GM18526 (cell line): ENCODE results near the gene NFASC.

Experiments
- POLR2A ChIP-seq: IDR thresholded peaks from 3 replicates; pipeline ENCODE4 v1.6.1; 2011; ENCODE audit not compliant: insufficient read length; ENCODE audit errors: extremely low read depth

The NFASC gene

DNA sequence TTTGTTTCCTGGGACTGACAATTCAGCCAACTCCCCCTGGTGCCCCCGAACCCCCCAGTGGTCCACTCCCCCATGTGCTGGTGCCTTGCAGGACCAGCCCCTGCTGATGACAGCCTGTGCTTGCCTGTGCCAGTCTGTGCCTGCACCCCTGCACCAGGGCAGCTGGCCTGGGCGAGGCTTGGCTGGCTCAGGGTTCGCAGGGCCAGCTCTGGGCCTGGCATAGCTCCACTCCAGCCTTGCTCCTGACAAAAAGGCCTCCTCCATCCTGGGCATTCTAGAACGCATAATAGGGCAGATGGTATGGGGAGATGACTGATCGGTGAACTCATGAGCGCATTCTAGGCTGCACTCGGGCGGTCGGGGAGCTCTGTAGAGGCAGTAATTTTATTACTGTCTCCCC, 177.7 kb downstream of the NFASC start:
- TF ChIP-seq POLR2A, result no peak

DNA sequence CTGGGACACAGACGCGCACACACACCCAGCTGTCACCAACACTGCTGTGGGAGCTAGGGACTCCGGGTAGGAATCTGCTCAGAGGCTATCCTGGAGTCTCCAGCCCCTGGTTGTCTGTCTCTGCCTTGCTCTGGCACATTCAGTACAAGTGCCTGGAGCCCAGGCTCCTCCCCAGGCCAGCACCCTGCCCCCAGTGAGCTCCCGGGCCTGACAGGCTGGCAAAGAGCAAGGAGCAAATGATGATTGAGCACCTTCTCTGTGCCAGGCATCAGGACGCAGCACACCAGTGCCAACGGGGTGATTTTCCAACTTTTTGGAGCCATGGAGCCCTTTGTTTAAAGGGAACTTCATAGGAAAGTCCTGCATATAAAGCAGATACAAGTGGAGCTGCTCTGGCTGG, 178.8 kb downstream of the NFASC start:
- no peak for TF ChIP-seq POLR2A

DNA sequence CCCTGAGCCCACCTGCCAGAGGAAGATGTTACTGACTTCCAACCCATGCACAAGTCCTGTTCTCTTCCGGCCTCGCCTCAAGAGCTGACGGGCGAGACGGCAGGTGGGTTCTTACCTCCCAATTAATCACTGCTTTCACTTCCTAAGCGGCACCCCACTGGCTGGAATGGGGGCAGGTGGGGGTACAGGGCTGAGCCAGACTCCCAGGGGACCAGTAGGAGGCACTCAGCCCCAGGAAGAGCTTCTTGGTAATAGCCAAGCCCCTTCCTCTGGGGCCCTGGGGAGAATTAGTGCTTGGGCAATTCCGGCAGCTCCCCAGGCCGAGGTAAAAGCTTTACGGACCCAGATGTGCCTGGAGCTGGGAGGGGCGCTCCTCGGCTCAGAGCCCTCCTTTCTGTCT, 182.0 kb downstream of the NFASC start:
- no peak for TF ChIP-seq POLR2A

DNA sequence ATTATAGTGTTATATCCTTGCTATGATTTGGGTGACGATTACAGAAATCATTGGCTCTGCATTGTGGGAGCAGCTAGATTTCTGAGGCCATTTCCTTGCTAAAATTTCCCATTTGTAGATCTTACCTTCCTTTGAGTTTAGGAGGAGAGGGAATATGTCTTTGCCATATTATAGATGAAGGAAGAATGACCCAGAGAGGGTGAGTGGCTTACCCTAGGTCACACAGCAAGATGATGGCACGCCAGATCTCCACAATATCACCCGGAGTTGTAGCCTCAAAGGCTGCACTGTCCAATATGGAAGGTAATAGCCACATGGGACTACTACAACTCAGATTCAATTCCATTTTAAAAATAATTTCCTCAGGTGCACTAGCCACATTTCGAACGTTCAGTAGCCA, 182.6 kb downstream of the NFASC start:
- TF ChIP-seq POLR2A, result no peak

DNA sequence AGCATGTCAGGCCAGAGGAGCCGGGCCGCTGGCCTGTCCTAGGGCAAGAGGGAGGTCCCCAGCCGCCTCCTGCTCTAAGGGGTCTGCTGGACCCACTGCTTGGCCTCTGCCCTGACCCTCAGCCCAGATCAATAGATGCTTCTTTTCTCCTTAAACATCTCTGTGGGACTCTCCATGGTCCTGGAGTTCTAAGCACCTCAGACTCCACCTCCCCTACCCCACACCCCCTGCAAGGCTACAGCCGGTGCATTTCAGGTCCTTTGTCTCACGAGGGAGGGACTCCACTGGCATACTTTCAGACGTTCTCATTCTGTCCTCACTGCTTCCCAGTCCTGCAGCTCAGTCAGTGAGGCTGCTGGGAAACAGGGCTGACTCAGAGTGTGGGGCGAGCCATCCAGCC, 183.4 kb downstream of the NFASC start:
- no peak for TF ChIP-seq POLR2A

DNA sequence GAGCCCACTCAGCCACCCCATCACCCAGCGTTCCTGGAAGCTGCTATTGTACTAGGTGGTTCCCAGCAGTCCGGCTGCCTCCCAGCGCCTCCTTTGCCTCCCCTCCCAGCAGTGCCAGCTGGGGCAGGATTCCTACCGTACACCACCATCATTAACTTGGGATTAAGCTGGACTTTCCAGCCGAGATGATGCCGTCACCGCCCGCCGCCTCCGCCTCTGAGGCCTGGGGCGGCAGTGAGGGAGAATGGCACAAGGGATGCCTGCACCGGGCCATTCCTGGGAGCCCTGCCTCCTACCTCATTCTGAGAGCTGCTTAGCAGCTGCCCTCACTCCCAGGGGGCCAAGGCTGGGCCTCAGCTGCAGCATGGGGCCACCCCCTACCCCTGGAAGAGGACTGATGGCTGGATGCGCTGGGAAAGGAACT, 185.5 kb downstream of the NFASC start:
- TF ChIP-seq POLR2A, result no peak

DNA sequence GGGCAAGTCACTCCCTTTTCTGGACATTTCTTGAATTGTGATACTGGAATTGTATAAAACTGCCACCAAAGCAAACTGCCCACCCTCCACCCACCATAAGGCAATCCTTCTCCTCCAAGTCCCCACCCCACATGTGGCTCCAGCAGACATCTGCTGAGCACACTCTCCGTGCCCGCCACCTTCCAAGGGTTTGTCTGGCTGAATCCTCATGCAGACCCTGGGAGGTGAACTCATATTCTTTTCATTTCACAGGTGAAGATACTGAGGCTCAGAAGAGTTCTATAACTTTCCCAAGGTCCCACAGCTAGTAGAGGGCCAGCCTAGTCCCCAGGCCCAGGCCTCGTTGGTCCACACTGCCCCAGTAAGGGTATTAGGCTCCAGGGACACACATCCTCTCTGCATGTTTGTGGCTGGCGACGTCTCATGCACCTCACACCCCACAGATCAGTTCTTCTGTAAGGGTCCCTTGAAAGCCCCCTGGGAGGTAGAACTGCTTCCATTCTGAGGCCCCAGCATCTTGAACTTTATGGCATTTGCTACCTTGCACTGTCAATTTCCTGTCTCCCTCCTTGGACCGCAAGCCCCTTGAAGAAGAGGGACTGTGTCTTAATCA, 186.4 kb downstream of the NFASC start:
- TF ChIP-seq POLR2A, result no peak

DNA sequence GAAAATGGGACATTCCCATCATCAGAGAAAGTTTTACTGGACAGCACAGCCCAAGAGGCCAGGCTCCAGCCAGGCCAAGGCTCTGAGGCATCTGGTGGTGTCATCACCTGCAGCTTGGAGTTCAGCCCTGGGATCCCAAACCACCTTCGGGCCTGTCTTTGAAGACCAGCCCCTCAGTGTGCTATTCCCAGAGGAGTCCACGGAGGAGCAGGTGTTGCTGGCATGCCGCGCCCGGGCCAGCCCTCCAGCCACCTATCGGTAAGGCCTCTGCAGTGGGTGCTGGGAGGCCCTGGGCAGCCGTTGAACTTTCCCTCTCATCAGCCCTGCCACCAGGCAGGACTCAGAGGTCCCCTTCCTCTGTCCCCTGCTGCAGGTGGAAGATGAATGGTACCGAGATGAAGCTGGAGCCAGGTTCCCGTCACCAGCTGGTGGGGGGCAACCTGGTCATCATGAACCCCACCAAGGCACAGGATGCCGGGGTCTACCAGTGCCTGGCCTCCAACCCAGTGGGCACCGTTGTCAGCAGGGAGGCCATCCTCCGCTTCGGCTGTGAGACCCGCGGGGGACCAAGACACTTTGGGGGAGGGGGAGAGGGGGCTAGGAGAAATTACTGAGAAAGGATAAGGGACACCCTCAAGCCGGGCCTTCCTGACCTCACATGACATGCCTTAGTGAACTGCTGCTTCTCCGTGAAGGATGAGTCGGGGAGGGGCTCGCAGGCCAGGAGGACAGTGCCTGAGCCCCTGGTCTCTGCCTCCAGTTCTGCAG, 187.3 kb downstream of the NFASC start:
- no peak for TF ChIP-seq POLR2A

DNA sequence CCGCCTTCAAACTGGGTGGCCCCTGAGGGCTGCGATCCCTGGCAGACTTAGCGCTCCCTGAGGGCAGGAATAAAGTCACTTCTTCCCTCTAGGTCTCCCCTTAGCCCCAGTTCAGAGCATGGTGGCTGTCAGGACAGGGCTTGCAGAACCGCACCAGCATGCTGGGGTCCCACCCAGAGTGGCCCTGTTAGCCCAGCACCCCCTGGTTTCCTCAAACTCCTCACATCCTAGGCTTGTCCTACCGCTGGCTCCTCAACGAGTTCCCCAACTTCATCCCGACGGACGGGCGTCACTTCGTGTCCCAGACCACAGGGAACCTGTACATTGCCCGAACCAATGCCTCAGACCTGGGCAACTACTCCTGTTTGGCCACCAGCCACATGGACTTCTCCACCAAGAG, 188.2 kb downstream of the NFASC start:
- TF ChIP-seq POLR2A, result no peak

DNA sequence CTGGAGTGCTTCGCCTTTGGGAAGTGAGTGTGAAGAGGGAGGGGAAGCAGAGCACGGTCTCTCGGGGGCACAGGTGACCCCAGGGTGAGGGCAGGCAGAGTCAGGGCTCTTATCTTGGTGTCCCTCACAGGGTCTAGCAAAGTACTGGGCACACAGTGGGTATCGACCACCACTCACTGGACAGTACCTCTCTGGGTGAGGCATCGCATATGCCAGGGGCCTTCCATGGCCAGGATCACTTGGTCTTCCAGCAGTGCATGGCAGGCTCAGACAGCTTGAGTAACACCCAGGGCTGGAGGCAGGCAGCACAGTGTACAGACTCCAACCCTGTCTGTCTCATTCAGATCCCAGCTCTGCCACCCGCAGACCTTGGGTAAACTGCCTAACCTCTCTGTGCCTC, 189.0 kb downstream of the NFASC start:
- no peak for TF ChIP-seq POLR2A

DNA sequence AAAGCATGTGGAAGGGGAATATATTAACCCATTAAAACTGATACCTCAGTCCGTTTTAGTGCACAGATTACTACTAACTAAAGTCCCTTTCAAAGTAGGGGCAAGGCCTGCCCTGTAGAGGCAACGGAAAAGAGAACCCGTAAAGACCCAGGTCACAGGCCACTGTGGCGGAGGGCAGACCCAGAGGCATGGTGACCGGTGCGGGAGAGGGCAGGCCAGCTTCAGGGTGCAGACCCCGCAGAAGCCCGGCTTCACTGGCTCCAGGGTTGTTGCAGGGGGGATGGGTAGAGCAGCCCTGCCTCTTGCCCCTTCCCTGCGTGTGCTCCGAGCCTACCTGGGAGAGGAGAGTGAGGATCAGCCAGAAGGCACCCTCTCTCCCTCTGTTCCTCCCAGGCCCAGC, 190.1 kb downstream of the NFASC start:
- TF ChIP-seq POLR2A, result no peak

DNA sequence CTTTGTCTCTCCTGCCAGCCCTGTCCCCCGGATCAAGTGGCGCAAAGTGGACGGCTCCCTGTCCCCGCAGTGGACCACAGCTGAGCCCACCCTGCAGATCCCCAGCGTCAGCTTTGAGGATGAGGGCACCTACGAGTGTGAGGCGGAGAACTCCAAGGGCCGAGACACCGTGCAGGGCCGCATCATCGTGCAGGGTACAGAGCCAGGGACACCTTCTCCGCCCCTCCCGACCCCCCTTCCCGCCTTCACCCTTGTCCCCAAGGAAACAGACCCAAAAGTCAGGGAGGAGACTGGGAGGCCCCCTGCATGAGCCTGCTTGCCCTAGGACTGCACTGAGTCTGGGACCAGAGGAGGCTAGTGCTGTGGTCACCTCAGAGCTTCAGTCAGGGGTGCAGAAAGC, 190.6 kb downstream of the NFASC start:
- TF ChIP-seq POLR2A, result no peak

DNA sequence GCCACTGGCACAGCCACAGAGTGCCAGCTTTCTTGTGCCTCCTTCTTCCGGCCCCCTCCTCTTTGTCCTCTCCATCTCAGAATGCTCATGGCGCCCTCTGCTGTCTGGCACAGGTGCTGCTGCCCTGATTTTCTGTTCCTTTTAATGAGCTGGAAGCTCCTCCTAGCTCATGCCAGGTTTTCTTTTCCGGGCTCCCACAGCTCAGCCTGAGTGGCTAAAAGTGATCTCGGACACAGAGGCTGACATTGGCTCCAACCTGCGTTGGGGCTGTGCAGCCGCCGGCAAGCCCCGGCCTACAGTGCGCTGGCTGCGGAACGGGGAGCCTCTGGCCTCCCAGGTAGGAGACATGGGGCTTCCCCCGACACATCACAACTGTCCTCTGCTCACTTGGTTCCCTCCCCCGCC, 191.0 kb downstream of the NFASC start:
- no peak for TF ChIP-seq POLR2A

DNA sequence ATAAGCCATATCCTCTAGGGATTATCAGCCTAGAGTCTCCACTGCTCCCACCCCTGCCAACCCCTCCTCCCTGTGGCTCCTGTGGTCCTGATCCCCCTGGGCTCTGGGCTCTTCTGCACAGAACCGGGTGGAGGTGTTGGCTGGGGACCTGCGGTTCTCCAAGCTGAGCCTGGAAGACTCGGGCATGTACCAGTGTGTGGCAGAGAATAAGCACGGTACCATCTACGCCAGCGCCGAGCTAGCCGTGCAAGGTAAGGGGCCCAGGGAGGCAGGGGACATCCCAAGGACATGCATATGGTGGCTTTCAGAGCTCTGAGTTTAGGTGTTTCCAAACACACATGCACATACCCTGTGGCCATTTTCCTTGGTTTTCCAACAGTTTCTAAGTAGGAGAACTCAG, 191.7 kb downstream of the NFASC start:
- no peak for TF ChIP-seq POLR2A

DNA sequence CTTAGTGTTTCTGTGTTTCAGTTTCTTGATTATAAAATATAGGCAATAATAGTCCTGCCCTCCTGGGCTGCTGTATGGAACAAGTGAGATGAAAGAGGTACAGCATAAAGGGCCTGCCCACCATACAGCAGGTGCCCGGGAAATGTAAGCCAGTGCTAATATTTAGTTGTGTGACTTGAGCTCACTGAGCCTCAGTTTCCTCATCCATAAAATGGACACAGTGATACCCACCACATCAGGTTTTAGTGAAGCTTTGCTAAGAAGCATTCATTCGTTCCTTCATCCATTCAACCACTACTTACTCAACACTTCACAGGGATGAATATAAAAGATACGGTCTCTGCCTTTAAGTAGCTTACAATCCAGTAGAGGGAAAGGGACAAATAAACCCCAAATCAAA, 192.2 kb downstream of the NFASC start:
- TF ChIP-seq POLR2A, result no peak

DNA sequence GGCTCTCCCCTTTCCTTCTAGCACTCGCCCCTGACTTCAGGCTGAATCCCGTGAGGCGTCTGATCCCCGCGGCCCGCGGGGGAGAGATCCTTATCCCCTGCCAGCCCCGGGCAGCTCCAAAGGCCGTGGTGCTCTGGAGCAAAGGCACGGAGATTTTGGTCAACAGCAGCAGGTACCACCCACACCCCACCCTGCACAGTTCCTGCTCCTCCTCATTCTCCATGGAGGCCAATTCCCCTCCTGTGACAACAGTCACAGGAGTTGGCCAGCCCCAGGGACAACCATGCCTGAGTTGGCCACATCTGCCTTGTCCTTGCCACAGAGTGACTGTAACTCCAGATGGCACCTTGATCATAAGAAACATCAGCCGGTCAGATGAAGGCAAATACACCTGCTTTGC, 193.6 kb downstream of the NFASC start:
- no peak for TF ChIP-seq POLR2A
